ENCODE measurements around the gene FGF9. TPM values are rescaled to one million over a fixed set of nuclear protein-coding genes. Genes with fewer than 3 reads are reported as not detected.

Gene FGF9
- total RNA-seq = 1 to 10 TPM; 1.9 to 2.6 TPM

GRCh38 chr13:21670883-21671619 lies at the start of gene FGF9:
Gene FGF9, plus strand, starts transcription at chr13:21671073. Its CDS starts 840 bp downstream, at chr13:21671913.
- ATAC-seq (ENCODE audit: low read depth) (peak; percentile 79), DNase-seq (peak; percentile 90)
- Mint-ChIP-seq H3K36me3 (no peaks in the 10 kb centered on the region), H3K27ac (peak within 1 kb of the TSS; percentile 48), H3K4me1 (peaks cover 37% of the 10 kb centered on the region), H3K9me3 (no peaks in the 10 kb centered on the region), H3K4me3 (peak within 1 kb of the TSS; percentile 91), H3K27me3 (peaks cover 64% of the 10 kb centered on the region)
- POLR2A ChIA-PET = interaction anchor here (1.2 kb wide), 1 partner anchor 67 kb away, joined by 3 read pairs; the partner anchor contains the start of gene MICU2

GRCh38 chr13:21625366-21625765 lies 45.5 kb upstream of the FGF9 start:
- H3K9me3 Mint-ChIP-seq = no peaks in the 10 kb centered on the region
- POLR2A ChIA-PET = no interaction called here
- ATAC-seq (ENCODE audit: low read depth) (no peak), DNase-seq (no peak)
- H3K36me3 Mint-ChIP-seq = no peaks in the 10 kb centered on the region
- no peak overlapping the region for H3K27ac Mint-ChIP-seq
- H3K4me1 Mint-ChIP-seq = no peaks in the 10 kb centered on the region
- peaks cover 13% of the 10 kb centered on the region for H3K27me3 Mint-ChIP-seq
- no peak overlapping the region for H3K4me3 Mint-ChIP-seq

GRCh38 chr13:21632196-21632595 lies 38.7 kb upstream of the FGF9 start:
- Mint-ChIP-seq H3K9me3 (peaks cover 3% of the 10 kb centered on the region), H3K27ac (no peak overlapping the region), H3K4me3 (no peak overlapping the region), H3K27me3 (peaks cover 10% of the 10 kb centered on the region), H3K36me3 (no peaks in the 10 kb centered on the region), H3K4me1 (no peaks in the 10 kb centered on the region)
- ATAC-seq (ENCODE audit: low read depth) (no peak), DNase-seq (no peak)
- POLR2A ChIA-PET = no interaction called here

- Mint-ChIP-seq H3K4me3 (no peak overlapping the region), H3K27me3 (peaks cover 6% of the 10 kb centered on the region), H3K4me1 (no peaks in the 10 kb centered on the region), H3K9me3 (peaks cover 1% of the 10 kb centered on the region), H3K36me3 (no peaks in the 10 kb centered on the region), H3K27ac (no peak overlapping the region)
- POLR2A ChIA-PET = no interaction called here
- no peak for ATAC-seq (ENCODE audit: low read depth)
- DNase-seq = no peak
These were observed 34.2 kb upstream of the FGF9 start for GRCh38 chr13:21636656-21637055.

DNA sequence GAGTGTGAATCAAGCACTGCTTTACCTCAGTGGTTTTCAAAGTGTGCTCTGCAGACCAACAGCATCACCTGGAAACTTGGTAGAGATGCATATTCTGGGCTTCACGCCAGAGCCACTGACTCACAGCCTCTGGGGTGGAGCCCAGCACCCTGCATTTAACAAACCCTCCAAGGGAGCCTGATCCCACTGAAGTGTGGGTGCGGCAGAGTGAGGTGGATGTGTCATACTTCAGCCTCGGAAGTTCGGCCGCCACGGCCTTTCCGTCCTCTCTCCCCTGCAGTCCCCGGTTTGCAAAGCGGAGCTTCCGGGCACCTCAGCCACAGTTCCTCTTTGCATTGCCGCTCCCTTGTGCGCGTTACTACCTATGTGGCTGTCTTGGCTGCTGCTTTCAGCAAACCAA lies 33.6 kb upstream of the FGF9 start:
- DNase-seq (no peak), ATAC-seq (ENCODE audit: low read depth) (peak; percentile 54)
- H3K27me3 Mint-ChIP-seq = peaks cover 6% of the 10 kb centered on the region

GRCh38 chr13:21638319-21639282 lies 32.3 kb upstream of the FGF9 start:
- H3K36me3 Mint-ChIP-seq = no peaks in the 10 kb centered on the region
- H3K4me3 Mint-ChIP-seq = no peak overlapping the region
- DNase-seq (no peak), ATAC-seq (ENCODE audit: low read depth) (no peak)
- no peaks in the 10 kb centered on the region for H3K9me3 Mint-ChIP-seq
- H3K4me1 Mint-ChIP-seq = no peaks in the 10 kb centered on the region
- peaks cover 6% of the 10 kb centered on the region for H3K27me3 Mint-ChIP-seq
- no peak overlapping the region for H3K27ac Mint-ChIP-seq
- POLR2A ChIA-PET = interaction anchor here (1.1 kb wide), 1 partner anchor 35 kb away, joined by 5 read pairs; the partner anchor contains the start of gene MICU2

More for the DNA sequence above, 33.6 kb upstream of the FGF9 start:
- POLR2A ChIA-PET = interaction anchor here (1.1 kb wide), 1 partner anchor 33 kb away, joined by 5 read pairs; the partner anchor contains the start of gene MICU2
- Mint-ChIP-seq H3K36me3 (no peaks in the 10 kb centered on the region), H3K9me3 (no peaks in the 10 kb centered on the region), H3K4me3 (no peak overlapping the region), H3K27ac (no peak overlapping the region), H3K4me1 (no peaks in the 10 kb centered on the region)

DNA sequence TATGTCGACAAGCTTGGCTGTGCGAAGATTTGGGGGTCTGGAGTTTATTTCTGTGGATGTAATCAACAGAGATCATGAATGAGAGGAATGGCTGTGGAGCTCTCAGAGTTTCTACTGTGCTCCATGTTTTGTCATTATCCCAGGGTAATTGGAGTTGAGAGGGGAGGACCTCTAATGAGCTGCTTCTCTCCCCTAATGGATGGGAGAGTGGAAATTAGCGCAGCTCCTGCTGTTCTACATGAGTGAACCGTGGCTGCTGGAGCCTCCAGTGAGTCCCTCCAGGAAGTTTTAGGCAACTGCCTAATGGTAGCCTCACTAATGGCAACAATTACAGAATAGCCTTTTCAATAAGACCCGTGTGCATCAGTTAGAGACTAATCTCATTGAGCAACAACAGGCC lies 31.3 kb upstream of the FGF9 start:
- no peaks in the 10 kb centered on the region for H3K9me3 Mint-ChIP-seq
- H3K4me3 Mint-ChIP-seq = no peak overlapping the region
- ATAC-seq (ENCODE audit: low read depth) (no peak), DNase-seq (no peak)
- H3K36me3 Mint-ChIP-seq = no peaks in the 10 kb centered on the region
- no peak overlapping the region for H3K27ac Mint-ChIP-seq
- POLR2A ChIA-PET = no interaction called here
- peaks cover 6% of the 10 kb centered on the region for H3K27me3 Mint-ChIP-seq
- H3K4me1 Mint-ChIP-seq = no peaks in the 10 kb centered on the region

- no peak for ATAC-seq (ENCODE audit: low read depth)
- POLR2A ChIA-PET = no interaction called here
These were observed 29.2 kb upstream of the FGF9 start for GRCh38 chr13:21641629-21642028.

DNA sequence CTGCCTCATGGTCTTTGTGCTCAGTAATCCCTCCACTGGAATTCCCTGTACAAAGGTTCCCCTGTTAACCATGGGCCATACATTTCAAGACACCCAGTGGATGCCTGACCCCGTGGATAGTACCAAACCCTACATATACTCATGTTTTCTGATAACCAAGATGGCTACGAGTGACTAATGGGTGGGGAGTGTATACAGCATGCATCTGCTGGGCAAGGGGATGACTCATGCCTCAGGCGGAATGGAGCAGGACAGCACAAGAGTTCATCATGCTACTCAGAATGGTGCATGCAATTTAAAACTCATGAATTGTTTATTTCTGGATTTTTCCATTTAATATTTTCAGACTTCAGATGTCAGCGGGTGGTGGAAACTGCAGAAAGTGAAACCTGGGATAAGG lies 13.3 kb upstream of the FGF9 start:
- H3K4me3 Mint-ChIP-seq = no peak overlapping the region
- H3K27me3 Mint-ChIP-seq = peaks cover 16% of the 10 kb centered on the region
- POLR2A ChIA-PET = no interaction called here
- no peaks in the 10 kb centered on the region for H3K9me3 Mint-ChIP-seq
- DNase-seq (no peak), ATAC-seq (ENCODE audit: low read depth) (no peak)
- no peaks in the 10 kb centered on the region for H3K4me1 Mint-ChIP-seq
- no peaks in the 10 kb centered on the region for H3K36me3 Mint-ChIP-seq
- no peak overlapping the region for H3K27ac Mint-ChIP-seq

More at GRCh38 chr13:21641629-21642028, 29.2 kb upstream of the FGF9 start:
- no peak for DNase-seq
- Mint-ChIP-seq H3K27ac (no peak overlapping the region), H3K9me3 (no peaks in the 10 kb centered on the region), H3K36me3 (no peaks in the 10 kb centered on the region), H3K4me3 (no peak overlapping the region), H3K4me1 (no peaks in the 10 kb centered on the region), H3K27me3 (peaks cover 5% of the 10 kb centered on the region)

DNA sequence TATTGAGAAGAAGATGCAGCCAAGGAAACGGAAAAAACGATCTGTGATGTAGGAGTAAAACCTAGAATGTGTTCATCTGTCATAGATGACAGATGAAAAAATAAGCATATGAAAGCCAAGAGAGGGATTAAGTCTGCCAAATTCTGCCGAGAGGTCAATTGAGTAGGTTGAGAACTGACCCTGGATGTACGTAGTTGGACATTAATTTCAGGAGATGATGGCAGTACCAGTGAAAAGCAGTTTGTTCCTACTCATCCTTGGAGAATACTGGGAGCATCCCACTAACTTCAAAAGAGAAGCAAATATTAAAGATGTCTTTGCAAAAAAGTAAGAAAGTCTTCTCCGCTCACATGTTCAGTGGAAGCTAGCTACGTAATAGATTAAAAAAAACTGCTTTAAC lies 11.8 kb upstream of the FGF9 start:
- H3K9me3 Mint-ChIP-seq = no peaks in the 10 kb centered on the region
- peaks cover 14% of the 10 kb centered on the region for H3K27me3 Mint-ChIP-seq
- H3K4me3 Mint-ChIP-seq = no peak overlapping the region
- no peaks in the 10 kb centered on the region for H3K36me3 Mint-ChIP-seq
- no peak for ATAC-seq (ENCODE audit: low read depth)
- H3K4me1 Mint-ChIP-seq = no peaks in the 10 kb centered on the region
- DNase-seq = no peak
- POLR2A ChIA-PET = interaction anchor here (0.6 kb wide), 1 partner anchor 10 kb away, joined by 3 read pairs; no protein-coding TSS in a partner anchor
- H3K27ac Mint-ChIP-seq = no peak overlapping the region

- POLR2A ChIA-PET = no interaction called here
- H3K4me1 Mint-ChIP-seq = no peaks in the 10 kb centered on the region
- no peaks in the 10 kb centered on the region for H3K9me3 Mint-ChIP-seq
- peaks cover 13% of the 10 kb centered on the region for H3K27me3 Mint-ChIP-seq
- no peaks in the 10 kb centered on the region for H3K36me3 Mint-ChIP-seq
- H3K27ac Mint-ChIP-seq = no peak overlapping the region
- no peak overlapping the region for H3K4me3 Mint-ChIP-seq
- DNase-seq (no peak), ATAC-seq (ENCODE audit: low read depth) (no peak)
These were observed 9.6 kb upstream of the FGF9 start for GRCh38 chr13:21661097-21661909.

- ATAC-seq (ENCODE audit: low read depth) = no peak
- Mint-ChIP-seq H3K4me3 (no peak overlapping the region), H3K9me3 (no peaks in the 10 kb centered on the region), H3K27ac (no peak overlapping the region), H3K36me3 (no peaks in the 10 kb centered on the region), H3K27me3 (peaks cover 21% of the 10 kb centered on the region), H3K4me1 (no peaks in the 10 kb centered on the region)
- DNase-seq = no peak
- POLR2A ChIA-PET = no interaction called here
These were observed 7.7 kb upstream of the FGF9 start for GRCh38 chr13:21663197-21663596.
